Karpas-422 (cell line): Measurements from ENCODE around the gene SF3B4. TPM values are rescaled to one million over a fixed set of nuclear protein-coding genes. Genes with fewer than 3 reads are reported as not detected.

Source experiments
- DNase-seq: peaks from one replicate; pipeline ENCODE4 v3.0.0-alpha.2; 2015
- H2AFZ ChIP-seq: fragments of 200-600 bp; sonication (generic); 2 replicates; pipeline ENCODE4 v1.6.1; 2014; ENCODE audit warnings: antibody characterized with exemption, low read length, mixed read lengths
- H3K27ac ChIP-seq: fragments of 200-600 bp; sonication (generic); 2 replicates; pipeline ENCODE4 v1.5.1; 2014; ENCODE audit warnings: mild to moderate bottlenecking, low read length, moderate library complexity
- H3K27me3 ChIP-seq: fragments of 200-600 bp; sonication (generic); 2 replicates; pipeline ENCODE4 v1.6.1; 2014; ENCODE audit warnings: low read length, mixed read lengths
- H3K36me3 ChIP-seq: fragments of 200-600 bp; sonication (generic); 2 replicates; pipeline ENCODE4 v1.6.1; 2014; ENCODE audit warnings: low read length, mixed read lengths; ENCODE audit not compliant: insufficient read depth
- H3K4me1 ChIP-seq: fragments of 200-600 bp; sonication (generic); 2 replicates; pipeline ENCODE4 v1.6.1; 2014; ENCODE audit warnings: mild to moderate bottlenecking, low read length, mixed read lengths
- H3K4me2 ChIP-seq: fragments of 200-600 bp; sonication (generic); 2 replicates; pipeline ENCODE4 v1.6.1; 2014; ENCODE audit warnings: low read length, low read depth, mild to moderate bottlenecking; ENCODE audit not compliant: poor library complexity, severe bottlenecking
- H3K4me3 ChIP-seq: fragments of 200-600 bp; sonication (generic); 2 replicates; pipeline ENCODE4 v1.5.1; 2014; ENCODE audit warnings: mild to moderate bottlenecking, antibody characterized with exemption, low read length, mixed read lengths
- H3K79me2 ChIP-seq: fragments of 200-600 bp; sonication (generic); 2 replicates; pipeline ENCODE4 v1.6.1; 2014; ENCODE audit warnings: mild to moderate bottlenecking, low read length, mixed read lengths
- H3K9ac ChIP-seq: fragments of 200-600 bp; sonication (generic); 2 replicates; pipeline ENCODE4 v1.6.0; 2014; ENCODE audit warnings: low read length
- H3K9me2 ChIP-seq: fragments of 200-600 bp; sonication (generic), shearing (Covaris generic); replicated peaks from 2 replicates; pipeline ENCODE4 v1.6.0; 2014; ENCODE audit warnings: mild to moderate bottlenecking, low read length, moderate library complexity; ENCODE audit not compliant: insufficient read depth
- H3K9me3 ChIP-seq: fragments of 300-700, 200-600 bp; sonication (generic); 2 replicates; pipeline ENCODE4 v1.6.1; 2014; ENCODE audit warnings: low read length, mixed read lengths
- H4K20me1 ChIP-seq: fragments of 200-600 bp; sonication (generic); 2 replicates; pipeline ENCODE4 v1.6.1; 2014; ENCODE audit warnings: mild to moderate bottlenecking, antibody characterized with exemption, low read length, low read depth; ENCODE audit not compliant: insufficient read depth
- total RNA-seq: library from RNA; depleted of rRNA; stranded (reverse); fragments of >200 nt; shearing (Covaris generic); gene quantifications from 2 replicates; pipeline ENCODE4 v1.2.3, GENCODE V29; 2014; ENCODE audit warnings: low replicate concordance; rRNA removed

The SF3B4 gene, protein sequence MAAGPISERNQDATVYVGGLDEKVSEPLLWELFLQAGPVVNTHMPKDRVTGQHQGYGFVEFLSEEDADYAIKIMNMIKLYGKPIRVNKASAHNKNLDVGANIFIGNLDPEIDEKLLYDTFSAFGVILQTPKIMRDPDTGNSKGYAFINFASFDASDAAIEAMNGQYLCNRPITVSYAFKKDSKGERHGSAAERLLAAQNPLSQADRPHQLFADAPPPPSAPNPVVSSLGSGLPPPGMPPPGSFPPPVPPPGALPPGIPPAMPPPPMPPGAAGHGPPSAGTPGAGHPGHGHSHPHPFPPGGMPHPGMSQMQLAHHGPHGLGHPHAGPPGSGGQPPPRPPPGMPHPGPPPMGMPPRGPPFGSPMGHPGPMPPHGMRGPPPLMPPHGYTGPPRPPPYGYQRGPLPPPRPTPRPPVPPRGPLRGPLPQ
- total RNA-seq, result 10.9 and 18.8 TPM in 2 replicates

DNA sequence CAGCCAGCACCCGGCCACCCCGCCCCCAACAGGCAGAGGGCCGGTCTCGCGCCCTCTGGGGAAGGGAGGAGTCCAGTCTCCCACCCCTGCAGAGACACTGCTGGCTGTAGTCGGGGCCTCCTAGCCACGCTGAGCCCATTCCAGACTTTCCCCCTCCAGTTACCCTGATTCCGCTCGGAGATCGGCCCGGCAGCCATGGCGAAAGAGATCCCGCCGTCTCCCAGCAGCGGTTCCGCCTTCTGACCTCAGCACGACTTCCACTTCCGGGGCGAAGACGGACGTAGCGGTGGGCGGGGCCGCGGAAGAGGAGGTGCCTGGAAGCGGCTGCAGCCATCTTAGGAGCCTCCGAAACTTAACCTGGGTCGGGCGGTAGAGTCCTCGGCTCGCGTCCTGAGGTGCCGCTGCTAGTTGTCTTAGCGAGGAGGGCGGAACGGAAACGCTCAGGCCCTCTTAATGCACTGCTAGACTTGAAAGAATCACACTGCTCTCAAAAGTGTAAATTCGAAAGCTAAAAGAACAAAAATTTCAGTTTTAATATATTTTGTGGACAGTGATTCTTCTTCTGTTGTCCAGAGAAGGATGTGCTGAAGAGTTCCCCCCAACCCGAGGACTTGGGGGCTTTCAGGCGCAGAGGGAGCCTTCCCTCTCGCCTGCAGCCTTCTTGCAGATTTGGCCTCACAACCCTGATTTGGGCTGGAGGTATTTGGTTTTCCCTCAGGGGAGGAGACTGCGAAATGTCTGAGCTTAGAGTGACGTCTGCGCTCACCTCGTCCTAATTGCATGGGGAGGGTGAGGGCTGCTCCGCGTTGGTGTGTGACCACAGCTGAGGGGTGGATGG is at the start of gene SF3B4:
Gene SF3B4, minus strand, starts transcription at position 241 of the 838 bp plus-strand sequence. Its CDS starts 44 bp downstream, at position 197.
- peak within 1 kb of the TSS; percentile 93 for H3K27ac ChIP-seq
- peak; percentile 98 for DNase-seq

DNA sequence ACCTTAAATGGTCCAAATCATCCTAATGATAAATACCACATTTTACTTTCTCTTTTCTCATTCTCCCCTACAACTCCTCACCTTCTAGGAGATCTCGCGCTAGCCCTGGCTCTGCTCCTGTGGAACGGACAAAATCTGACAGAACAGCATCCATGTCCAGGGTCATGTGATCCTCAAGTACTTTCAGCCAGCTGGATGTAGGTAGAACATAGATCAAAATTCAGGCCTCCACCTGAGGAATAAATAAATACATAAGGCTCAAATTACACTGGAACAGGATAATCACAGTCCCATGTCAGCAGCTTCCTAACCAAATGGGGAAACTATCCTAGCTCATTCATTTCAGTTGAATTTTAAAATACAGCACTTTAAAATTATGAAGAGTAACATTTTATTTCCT is 49.7 kb upstream of the SF3B4 start:
- Histone ChIP-seq H3K4me2 (no peak overlapping the region), H2AFZ (no peak overlapping the region), H3K4me1 (no peaks in the 10 kb centered on the region), H3K9me2 (no peaks in the 10 kb centered on the region), H3K4me3 (no peak overlapping the region), H3K9me3 (no peaks in the 10 kb centered on the region), H3K36me3 (no peaks in the 10 kb centered on the region), H3K79me2 (no peaks in the 10 kb centered on the region), H3K27me3 (no peaks in the 10 kb centered on the region), H4K20me1 (0 out of 2 replicates have a peak, but pooled peaks cover under 1% of the 10 kb centered on the region), H3K27ac (no peak overlapping the region), H3K9ac (no peak overlapping the region)
- no peak for DNase-seq

More for the DNA sequence above, at the start of gene SF3B4:
- Histone ChIP-seq H3K4me1 (peaks cover 21% of the 10 kb centered on the region), H3K4me3 (peak within 1 kb of the TSS; percentile 74), H3K4me2 (peak within 1 kb of the TSS; percentile 97), H3K9ac (peak within 1 kb of the TSS; percentile 94), H3K36me3 (peaks cover 38% of the 10 kb centered on the region), H3K27me3 (no peaks in the 10 kb centered on the region), H3K9me3 (no peaks in the 10 kb centered on the region), H4K20me1 (peaks cover 19% of the 10 kb centered on the region), H3K79me2 (peaks cover 17% of the 10 kb centered on the region), H3K9me2 (no peaks in the 10 kb centered on the region), H2AFZ (no peak within 1 kb of the TSS)

DNA sequence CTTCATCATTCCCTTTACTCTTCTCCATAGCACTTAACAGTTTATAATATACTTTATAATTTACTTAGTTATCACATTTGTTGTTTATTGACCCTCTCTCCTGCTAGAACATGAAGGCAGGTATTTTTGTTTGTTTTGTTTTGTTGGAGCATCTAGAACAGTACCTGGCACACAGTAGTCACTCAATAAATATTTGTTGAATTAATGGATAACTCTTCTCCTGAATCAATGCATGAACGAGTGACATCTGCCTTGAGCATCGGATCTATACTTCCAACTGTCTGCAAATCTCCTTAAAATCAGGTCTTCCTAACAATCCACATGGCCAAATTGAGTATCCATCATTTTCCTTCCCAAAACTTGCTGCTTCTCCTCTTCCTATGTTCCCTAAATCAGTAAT is 44.9 kb upstream of the SF3B4 start:
- Histone ChIP-seq H3K9me3 (no peaks in the 10 kb centered on the region), H3K4me3 (no peak overlapping the region), H3K4me1 (no peaks in the 10 kb centered on the region), H3K9me2 (no peaks in the 10 kb centered on the region), H2AFZ (no peak overlapping the region), H3K36me3 (no peaks in the 10 kb centered on the region), H4K20me1 (no peaks in the 10 kb centered on the region), H3K27me3 (no peaks in the 10 kb centered on the region), H3K79me2 (no peaks in the 10 kb centered on the region), H3K27ac (no peak overlapping the region), H3K9ac (no peak overlapping the region), H3K4me2 (no peak overlapping the region)
- no peak for DNase-seq

DNA sequence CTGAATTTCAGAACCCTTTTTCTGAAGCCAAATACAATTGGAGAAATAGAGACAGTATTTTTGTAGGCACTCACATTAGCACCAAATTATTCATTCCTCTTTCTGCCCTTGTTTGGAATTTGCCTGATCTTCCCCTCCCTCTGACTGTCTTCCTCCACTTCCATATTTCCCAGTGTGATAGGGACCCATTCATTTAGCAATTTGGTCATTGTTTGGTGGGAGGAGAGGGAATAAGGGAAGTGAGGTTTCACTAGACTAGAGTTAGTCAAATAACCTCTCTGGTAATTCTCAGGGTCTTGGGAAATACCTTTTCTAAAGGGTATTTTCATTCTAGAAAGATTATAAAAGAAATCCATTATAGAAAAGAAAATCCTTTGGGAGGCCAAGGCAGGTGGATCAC is 40.0 kb upstream of the SF3B4 start:
- H3K4me3 ChIP-seq, result no peak overlapping the region

DNA sequence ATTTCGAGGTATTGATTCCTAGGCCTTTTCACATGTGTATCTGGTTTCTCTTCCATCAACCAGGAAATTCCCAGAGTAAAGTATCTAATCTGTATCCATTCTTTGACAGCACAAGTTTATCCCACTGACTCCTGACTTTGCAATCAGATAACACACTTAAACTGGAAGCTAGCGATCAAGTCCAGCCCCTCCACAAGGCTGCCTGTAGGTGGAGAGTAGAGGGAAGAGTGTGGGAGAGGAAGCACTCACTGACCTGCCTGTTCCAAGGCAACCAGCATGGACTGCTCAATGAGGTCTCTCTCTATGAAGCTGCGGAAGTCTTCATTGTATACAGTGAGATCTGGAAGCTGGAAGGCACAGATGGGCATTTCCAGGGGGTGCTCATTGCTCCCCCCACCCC is 39.4 kb upstream of the SF3B4 start:
- H3K79me2 ChIP-seq, result no peaks in the 10 kb centered on the region
- H3K9ac ChIP-seq, result no peak overlapping the region
- no peaks in the 10 kb centered on the region for H4K20me1 ChIP-seq
- no peak for DNase-seq
- no peak overlapping the region for H3K4me3 ChIP-seq
- H3K4me2 ChIP-seq, result no peak overlapping the region
- H3K4me1 ChIP-seq, result 0 out of 2 replicates have a peak, but pooled peaks cover 2% of the 10 kb centered on the region
- 0 out of 2 replicates have a peak, but pooled peaks cover 3% of the 10 kb centered on the region for H3K36me3 ChIP-seq
- no peaks in the 10 kb centered on the region for H3K9me2 ChIP-seq
- no peaks in the 10 kb centered on the region for H3K9me3 ChIP-seq
- H3K27ac ChIP-seq, result no peak overlapping the region
- H2AFZ ChIP-seq, result no peak overlapping the region
- no peaks in the 10 kb centered on the region for H3K27me3 ChIP-seq

More for the DNA sequence above, 40.0 kb upstream of the SF3B4 start:
- no peaks in the 10 kb centered on the region for H3K9me2 ChIP-seq
- H2AFZ ChIP-seq, result no peak overlapping the region
- no peaks in the 10 kb centered on the region for H3K27me3 ChIP-seq
- H3K9ac ChIP-seq, result no peak overlapping the region
- no peak for DNase-seq
- H3K9me3 ChIP-seq, result no peaks in the 10 kb centered on the region
- 0 out of 2 replicates have a peak, but pooled peaks cover 3% of the 10 kb centered on the region for H3K36me3 ChIP-seq
- H3K27ac ChIP-seq, result no peak overlapping the region
- no peaks in the 10 kb centered on the region for H4K20me1 ChIP-seq
- no peak overlapping the region for H3K4me2 ChIP-seq
- H3K4me1 ChIP-seq, result no peaks in the 10 kb centered on the region
- H3K79me2 ChIP-seq, result no peaks in the 10 kb centered on the region

DNA sequence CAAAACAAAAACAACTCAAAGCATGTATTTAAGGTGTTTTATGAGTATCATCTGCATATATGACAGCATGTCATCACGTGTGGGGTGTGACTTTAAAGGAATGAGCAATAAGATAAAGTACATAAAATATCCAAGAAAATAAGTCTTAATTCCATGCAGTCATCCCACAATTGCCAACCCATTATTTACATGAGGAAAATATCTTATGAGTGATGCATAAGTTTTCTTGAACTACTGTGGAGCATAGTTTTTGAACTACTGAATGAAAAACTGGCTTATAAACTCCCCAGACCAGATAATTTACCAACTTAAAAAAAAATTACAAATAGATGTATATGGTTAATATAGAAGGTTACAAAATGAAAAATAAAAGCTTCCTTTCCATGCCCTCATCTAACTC is 38.8 kb upstream of the SF3B4 start:
- no peak for DNase-seq
- Histone ChIP-seq H2AFZ (no peak overlapping the region), H3K4me2 (no peak overlapping the region), H4K20me1 (no peaks in the 10 kb centered on the region), H3K27ac (no peak overlapping the region), H3K4me3 (no peak overlapping the region), H3K4me1 (0 out of 2 replicates have a peak, but pooled peaks cover 2% of the 10 kb centered on the region), H3K9ac (no peak overlapping the region), H3K27me3 (no peaks in the 10 kb centered on the region), H3K36me3 (0 out of 2 replicates have a peak, but pooled peaks cover 3% of the 10 kb centered on the region), H3K9me2 (no peaks in the 10 kb centered on the region), H3K9me3 (no peaks in the 10 kb centered on the region), H3K79me2 (no peaks in the 10 kb centered on the region)

DNA sequence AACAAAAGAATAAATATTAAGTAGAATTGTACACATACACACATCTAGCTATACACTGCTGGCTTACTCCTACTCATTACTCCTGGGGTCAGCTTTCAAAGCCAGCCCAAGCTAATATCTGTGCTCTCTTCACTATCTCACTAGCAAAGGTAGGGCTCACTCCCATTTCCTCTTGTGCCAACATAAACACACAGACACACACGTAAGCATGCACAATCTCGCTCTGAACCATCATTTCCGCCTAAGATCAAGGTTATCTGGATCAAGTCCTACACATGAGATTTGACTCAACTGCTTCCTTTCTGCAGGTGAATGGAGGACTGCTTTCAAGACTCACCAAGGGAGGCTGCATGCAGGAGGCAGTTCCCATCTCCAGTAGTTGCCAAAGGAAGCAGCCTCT is 37.8 kb upstream of the SF3B4 start:
- no peaks in the 10 kb centered on the region for H3K79me2 ChIP-seq
- no peak overlapping the region for H3K4me2 ChIP-seq
- no peak overlapping the region for H3K27ac ChIP-seq
- H3K9ac ChIP-seq, result no peak overlapping the region
- no peaks in the 10 kb centered on the region for H3K9me2 ChIP-seq
- no peaks in the 10 kb centered on the region for H3K27me3 ChIP-seq
- no peak overlapping the region for H2AFZ ChIP-seq
- no peak overlapping the region for H3K4me3 ChIP-seq
- no peaks in the 10 kb centered on the region for H3K9me3 ChIP-seq
- H3K4me1 ChIP-seq, result 0 out of 2 replicates have a peak, but pooled peaks cover 2% of the 10 kb centered on the region
- H4K20me1 ChIP-seq, result no peaks in the 10 kb centered on the region
- DNase-seq, result no peak
- H3K36me3 ChIP-seq, result 0 out of 2 replicates have a peak, but pooled peaks cover 3% of the 10 kb centered on the region

DNA sequence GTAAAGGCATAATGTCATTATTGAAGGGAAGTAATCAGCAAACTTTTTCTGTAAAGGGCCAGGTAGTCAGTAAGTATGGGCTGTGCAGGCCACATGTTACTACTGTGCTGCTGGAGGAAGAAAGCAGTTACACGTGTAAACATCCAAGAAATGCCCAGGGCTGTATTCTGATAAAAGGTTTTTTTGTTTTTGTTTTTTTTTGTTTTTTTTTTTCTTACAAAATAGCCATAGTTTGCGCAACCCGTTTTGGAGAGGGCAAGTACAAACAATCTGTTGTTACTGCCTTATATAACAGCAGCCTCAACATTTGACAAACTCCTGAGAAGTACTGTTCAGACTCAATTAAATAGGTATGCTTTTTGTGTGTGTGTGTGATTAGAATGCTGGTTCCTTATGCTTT is 35.8 kb upstream of the SF3B4 start:
- Histone ChIP-seq H3K9ac (no peak overlapping the region), H3K4me2 (no peak overlapping the region), H2AFZ (no peak overlapping the region), H3K27me3 (no peaks in the 10 kb centered on the region), H4K20me1 (no peaks in the 10 kb centered on the region), H3K27ac (no peak overlapping the region), H3K9me3 (no peaks in the 10 kb centered on the region), H3K4me3 (no peak overlapping the region), H3K9me2 (no peaks in the 10 kb centered on the region), H3K36me3 (peaks cover 8% of the 10 kb centered on the region; the same call in 1 of the 2 replicates), H3K79me2 (no peaks in the 10 kb centered on the region), H3K4me1 (0 out of 2 replicates have a peak, but pooled peaks cover 2% of the 10 kb centered on the region)
- DNase-seq, result no peak
